Tibial nerve (tissue), 4 donors: Measurements from ENCODE around the gene SPRR2D. TPM values are rescaled to one million over a fixed set of nuclear protein-coding genes. Genes with fewer than 3 reads are reported as not detected.
"Not testable (repeated sequence)": the region's sequence is repeated elsewhere in the genome, so short reads cannot be mapped to it uniquely, and the experiment has no call there.

Experiments used
- DNase-seq, 2 donors: peaks; one replicate each; pipeline ENCODE4 v3.0.0-alpha.2; 2019; ENCODE audit warnings: low spot score in 2 of 2
- H3K27ac ChIP-seq, 4 donors: fragments of 200-600 bp; sonication (generic) in 3 of 4; one replicate each; pipeline ENCODE4 v1.5.1; 2017 to 2019; ENCODE audit warnings: mild to moderate bottlenecking in 1 of 4
- H3K27me3 ChIP-seq, 2 donors: fragments of 200-600 bp; sonication (generic) in 1 of 2; one replicate each; pipeline versions ENCODE4 v1.5.1 to v1.6.0; 2017 to 2019
- H3K36me3 ChIP-seq, 3 donors: fragments of 200-600 bp; sonication (generic); one replicate each; pipeline ENCODE4 v1.5.1; 2018 to 2019
- H3K4me1 ChIP-seq, 4 donors: fragments of 200-600 bp; sonication (generic) in 3 of 4; one replicate each; pipeline ENCODE4 v1.5.1; 2017 to 2019
- H3K4me3 ChIP-seq, 4 donors: fragments of 200-600 bp; sonication (generic) in 3 of 4; one replicate each; pipeline ENCODE4 v1.5.1; 2017 to 2019; ENCODE audit warnings: mild to moderate bottlenecking in 1 of 4, moderate library complexity in 1 of 4
- H3K9me3 ChIP-seq, 4 donors: fragments of 200-600 bp; sonication (generic) in 3 of 4; one replicate each; pipeline ENCODE4 v1.5.1; 2017 to 2019
- EP300 ChIP-seq, 2 donors: sonication (generic); formaldehyde crosslinking; IDR thresholded peaks; one replicate each; pipeline ENCODE4 v1.6.1; 2017; ENCODE audit warnings: antibody characterized with exemption in 2 of 2, mild to moderate bottlenecking in 1 of 2
- POLR2A ChIP-seq, 2 donors: fragments of 450-650 bp; IDR thresholded peaks; one replicate each; pipeline ENCODE4 v1.6.1; 2017; ENCODE audit warnings: antibody characterized with exemption in 2 of 2, mild to moderate bottlenecking in 2 of 2, moderate library complexity in 2 of 2
- WGBS, 2 donors: methylation state at CpG; one replicate each; pipeline ENCODE4 v1.1.5; 2018; 5-methylcytosine and 5-hydroxymethylcytosine counted together
- total RNA-seq, 4 donors: library from RNA; depleted of rRNA; stranded (reverse); fragments of >200 nt; gene quantifications; one replicate each; pipeline ENCODE4 v1.1.0, GENCODE V29; 2016
- TF ChIP-seq, protein P1 (sequence below), 5 experiments: fragments of 200-600 bp in 3 of 5; fragments of 450-650 bp in 2 of 5; sonication (generic) in 3 of 5; IDR thresholded peaks; one replicate each; pipeline ENCODE4 v1.5.1; 2016 to 2019; ENCODE audit warnings: antibody characterized with exemption in 5 of 5, mild to moderate bottlenecking in 3 of 5, moderate library complexity in 2 of 5

Gene SPRR2D
- total RNA-seq, 4 donors from 2014 or later: not detected

DNA sequence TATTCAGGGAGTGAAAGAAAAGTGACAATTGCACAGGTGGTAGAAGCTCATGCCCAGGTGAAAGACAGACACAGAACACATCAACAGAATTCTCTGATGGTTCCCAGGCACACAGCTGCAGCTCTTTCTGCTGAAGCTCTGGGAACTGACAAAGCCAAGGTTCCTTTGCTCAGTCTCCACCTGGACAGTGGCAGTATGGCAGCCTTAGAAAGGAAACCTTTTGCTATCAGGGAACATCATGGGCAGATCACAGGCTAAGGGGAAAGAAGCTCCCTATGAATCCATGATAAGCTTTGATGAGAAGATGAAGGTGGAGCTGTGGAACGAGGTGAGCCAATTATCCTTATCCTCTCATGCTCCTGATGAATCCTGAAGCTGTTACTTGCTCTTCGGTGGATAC, 29.3 kb upstream of the SPRR2D start:
- Histone ChIP-seq H3K27ac (no peak overlapping the region), H3K4me3 (no peak overlapping the region), H3K36me3 (no peaks in the 10 kb centered on the region), H3K4me1 (no peaks in the 10 kb centered on the region), H3K27me3 (no peaks in the 10 kb centered on the region), H3K9me3 (no peaks in the 10 kb centered on the region)
- TF ChIP-seq EP300 (IDR thresholded peaks at IDR 0.05) (no peak), POLR2A (IDR thresholded peaks at IDR 0.05) (no peak)
- TF ChIP-seq, protein P1, sequence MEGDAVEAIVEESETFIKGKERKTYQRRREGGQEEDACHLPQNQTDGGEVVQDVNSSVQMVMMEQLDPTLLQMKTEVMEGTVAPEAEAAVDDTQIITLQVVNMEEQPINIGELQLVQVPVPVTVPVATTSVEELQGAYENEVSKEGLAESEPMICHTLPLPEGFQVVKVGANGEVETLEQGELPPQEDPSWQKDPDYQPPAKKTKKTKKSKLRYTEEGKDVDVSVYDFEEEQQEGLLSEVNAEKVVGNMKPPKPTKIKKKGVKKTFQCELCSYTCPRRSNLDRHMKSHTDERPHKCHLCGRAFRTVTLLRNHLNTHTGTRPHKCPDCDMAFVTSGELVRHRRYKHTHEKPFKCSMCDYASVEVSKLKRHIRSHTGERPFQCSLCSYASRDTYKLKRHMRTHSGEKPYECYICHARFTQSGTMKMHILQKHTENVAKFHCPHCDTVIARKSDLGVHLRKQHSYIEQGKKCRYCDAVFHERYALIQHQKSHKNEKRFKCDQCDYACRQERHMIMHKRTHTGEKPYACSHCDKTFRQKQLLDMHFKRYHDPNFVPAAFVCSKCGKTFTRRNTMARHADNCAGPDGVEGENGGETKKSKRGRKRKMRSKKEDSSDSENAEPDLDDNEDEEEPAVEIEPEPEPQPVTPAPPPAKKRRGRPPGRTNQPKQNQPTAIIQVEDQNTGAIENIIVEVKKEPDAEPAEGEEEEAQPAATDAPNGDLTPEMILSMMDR (IDR thresholded peaks at IDR 0.05): no peak
- WGBS, 2 donors: 70 to 76% methylated on average over 2 of the region's 2 CpGs
- no peak for DNase-seq

DNA sequence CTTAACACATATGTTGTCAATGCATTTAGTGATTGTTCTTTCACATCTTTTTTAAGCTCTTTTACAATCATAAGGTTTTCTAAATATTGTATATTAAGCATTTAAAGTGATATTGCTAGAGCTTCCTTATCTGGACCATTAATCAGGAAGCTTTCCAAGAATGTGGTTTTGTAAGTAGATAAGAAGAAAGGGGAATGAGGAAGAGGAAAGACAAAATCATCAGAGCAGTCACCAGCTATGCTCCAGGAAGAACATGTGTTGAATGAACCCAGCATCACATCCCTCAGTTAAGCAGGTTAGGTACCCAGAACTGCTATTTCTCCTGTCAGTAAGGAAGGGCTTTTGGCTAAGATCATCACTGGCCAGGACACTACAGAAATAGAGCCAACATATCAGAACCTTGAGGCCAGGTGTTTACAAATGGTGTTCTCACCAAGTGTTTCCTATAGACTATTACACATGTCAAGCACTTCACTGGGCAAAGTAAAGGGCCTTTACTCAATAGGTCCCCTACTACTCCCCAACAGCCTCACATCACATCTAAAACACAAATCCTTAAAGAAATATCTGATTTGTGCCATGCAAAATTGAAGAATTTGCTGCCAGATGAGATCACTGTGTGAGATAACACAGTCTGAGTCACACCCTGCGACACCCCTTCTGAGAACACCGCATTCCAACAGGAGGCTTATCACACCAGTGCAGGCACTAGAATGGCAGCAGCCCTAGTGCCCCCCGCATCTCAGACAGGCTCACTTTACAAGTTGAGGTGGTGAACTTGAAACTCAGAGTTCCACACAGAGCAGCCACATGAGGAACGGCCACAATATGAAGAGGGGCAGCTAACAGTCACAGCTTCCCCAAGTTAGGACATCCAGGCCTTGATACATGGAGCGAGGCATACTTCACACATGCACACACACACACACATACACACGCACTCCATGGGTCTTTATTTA, 18.2 kb upstream of the SPRR2D start:
- WGBS, 2 donors: 72 to 84% methylated on average over 6 of the region's 6 CpGs
- no peak overlapping the region for H3K27ac ChIP-seq
- peaks cover 0 to under 1% (median 0%) of the 10 kb centered on the region in 4 donors for H3K9me3 ChIP-seq
- H3K36me3 ChIP-seq: no peaks in the 10 kb centered on the region
- TF ChIP-seq, protein P1 (IDR thresholded peaks at IDR 0.05): no peak
- no peak for TF ChIP-seq EP300 (IDR thresholded peaks at IDR 0.05)
- no peak for TF ChIP-seq POLR2A (IDR thresholded peaks at IDR 0.05)
- no peak for DNase-seq
- no peaks in the 10 kb centered on the region for H3K4me1 ChIP-seq
- no peaks in the 10 kb centered on the region for H3K27me3 ChIP-seq
- H3K4me3 ChIP-seq: no peak overlapping the region

DNA sequence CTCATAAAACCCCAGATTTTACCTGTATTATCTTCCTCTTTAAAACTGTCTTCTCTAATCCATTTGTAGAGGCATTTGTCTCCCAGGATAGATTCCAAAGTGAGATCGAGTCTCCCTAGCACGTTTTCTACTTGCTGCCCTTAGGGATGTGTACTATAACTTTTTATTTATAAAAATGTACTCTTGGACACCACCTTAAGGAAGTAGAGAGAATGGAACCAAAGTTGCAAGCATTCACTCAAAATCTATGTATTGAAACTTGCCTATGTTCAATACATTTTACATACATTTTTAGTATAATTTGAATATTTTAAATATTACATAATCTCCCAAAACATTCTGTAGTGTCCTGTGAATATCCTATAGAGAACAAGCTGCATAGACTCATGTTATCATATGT, 17.2 kb upstream of the SPRR2D start:
- H3K4me1 ChIP-seq: no peaks in the 10 kb centered on the region
- no peak overlapping the region for H3K4me3 ChIP-seq
- 49 to 61% methylated on average over 2 of the region's 2 CpGs for WGBS, 2 donors

DNA sequence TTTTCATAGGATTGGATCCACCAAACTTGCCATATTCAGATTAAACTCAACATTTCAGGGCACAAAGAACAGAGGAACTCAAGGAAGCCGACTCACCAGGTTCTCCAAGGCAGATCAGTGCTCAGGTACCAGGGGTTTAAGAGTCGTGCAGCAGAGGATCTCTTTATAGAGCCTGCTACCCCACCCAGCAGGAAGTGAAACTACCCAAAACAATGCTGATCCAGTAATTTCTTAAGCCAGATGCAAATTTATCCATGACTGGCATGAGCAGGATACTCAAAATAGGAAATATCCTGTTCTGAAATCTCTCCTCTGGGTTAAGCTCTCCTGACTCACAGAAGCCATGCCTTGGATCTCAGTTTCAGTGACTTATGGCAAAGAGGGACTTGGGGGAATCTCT, 16.5 kb upstream of the SPRR2D start, which contains the start of gene SPRR2A:
SPRR2A (minus strand) TSS at position 138 of the 400 bp plus-strand sequence. CDS start 777 bp downstream, outside the sequence.
- H3K27ac ChIP-seq: no peak within 1 kb of the TSS
- WGBS, 2 donors: 71% methylated on average over 2 of the region's 2 CpGs
- no peak for DNase-seq
- TF ChIP-seq, protein P1 (IDR thresholded peaks at IDR 0.05): no peak
- no peak for TF ChIP-seq POLR2A (IDR thresholded peaks at IDR 0.05)
- TF ChIP-seq EP300 (IDR thresholded peaks at IDR 0.05): no peak
- no peaks in the 10 kb centered on the region for H3K4me1 ChIP-seq
- no peaks in the 10 kb centered on the region for H3K27me3 ChIP-seq
- no peaks in the 10 kb centered on the region for H3K36me3 ChIP-seq
- peaks cover 0 to 17% (median 0%) of the 10 kb centered on the region in 4 donors for H3K9me3 ChIP-seq
- H3K4me3 ChIP-seq: no peak within 1 kb of the TSS

More for the DNA sequence above, 17.2 kb upstream of the SPRR2D start:
- H3K27me3 ChIP-seq: no peaks in the 10 kb centered on the region
- peaks cover 0 to 10% (median 0%) of the 10 kb centered on the region in 4 donors for H3K9me3 ChIP-seq
- H3K36me3 ChIP-seq: no peaks in the 10 kb centered on the region
- TF ChIP-seq EP300 (IDR thresholded peaks at IDR 0.05): no peak
- TF ChIP-seq POLR2A (IDR thresholded peaks at IDR 0.05): no peak
- TF ChIP-seq, protein P1 (IDR thresholded peaks at IDR 0.05): no peak
- DNase-seq: no peak
- H3K27ac ChIP-seq: no peak overlapping the region

DNA sequence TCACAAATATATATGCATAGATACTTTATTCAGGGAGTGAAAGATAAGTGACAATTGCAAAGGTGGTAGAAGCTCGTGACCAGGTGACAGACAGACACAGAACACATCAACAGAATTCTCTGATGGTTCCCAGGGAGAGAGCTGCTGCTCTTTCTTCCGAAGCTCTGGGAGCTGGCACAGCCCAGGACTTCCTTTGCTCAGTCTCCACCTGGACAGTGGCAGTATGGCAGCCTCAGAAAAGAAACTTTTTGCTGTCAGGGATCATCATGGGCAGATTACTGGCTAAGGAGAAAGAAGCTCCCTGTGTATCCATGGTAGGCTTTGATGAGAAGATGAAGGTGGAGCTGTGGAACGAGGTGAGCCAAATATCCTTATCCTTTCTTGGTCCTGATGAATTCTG, 15.2 kb upstream of the SPRR2D start:
- not testable (repeated sequence) for H3K4me1 ChIP-seq, H3K27ac ChIP-seq, H3K4me3 ChIP-seq, DNase-seq, H3K27me3 ChIP-seq, H3K36me3 ChIP-seq
- whole genome bisulfite sequencing, 2 donors: 52 to 57% methylated on average over 3 of the region's 3 CpGs
- H3K9me3 ChIP-seq: peaks cover 0 to 17% (median 0%) of the 10 kb centered on the region in 4 donors
